ENCODE data around the gene TIGD6.
"Not testable (repeated sequence)": the region's sequence is repeated elsewhere in the genome, so short reads cannot be mapped to it uniquely, and the experiment has no call there.

The TIGD6 gene

DNA sequence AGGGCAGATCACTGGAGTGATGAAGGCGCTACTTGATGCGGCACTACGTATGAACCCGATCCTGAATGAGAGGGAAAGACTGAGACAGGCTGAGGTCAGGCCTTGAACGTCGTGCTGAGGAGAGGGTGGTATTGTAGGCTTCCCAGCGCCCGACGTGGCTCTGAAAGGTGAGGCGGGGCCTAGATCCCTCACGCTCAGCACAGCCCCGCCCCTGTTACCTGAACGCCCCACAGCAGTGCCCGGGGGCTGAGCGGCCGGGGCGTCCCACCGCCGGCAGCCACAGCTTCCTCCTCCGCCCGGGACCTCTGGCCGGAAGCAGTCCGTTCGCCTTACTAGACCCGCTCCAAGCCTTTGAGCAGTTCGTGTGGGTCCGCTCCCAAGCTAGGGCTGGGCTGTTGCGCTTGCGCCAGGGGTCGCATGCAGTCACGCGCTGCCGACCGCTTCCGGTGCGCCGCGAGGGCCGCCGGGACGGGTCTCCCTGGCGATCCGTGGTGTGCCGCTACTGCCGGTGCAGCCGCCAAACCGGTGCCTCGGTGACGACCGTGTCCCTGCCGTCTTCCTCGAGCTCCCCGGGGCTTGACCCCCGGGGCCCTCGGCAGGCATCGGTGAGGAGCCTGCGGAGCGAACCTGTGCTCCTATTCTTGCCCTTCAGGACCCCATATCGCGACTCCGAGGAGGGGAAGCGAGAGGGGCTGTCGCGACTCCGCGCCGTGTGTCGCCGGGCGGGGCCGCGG is at the start of gene TIGD6, which contains the start of gene HMGXB3:
TSS of gene TIGD6 (minus strand) at position 399 of the 734 bp plus-strand sequence. CDS start 4,306 bp downstream, outside the sequence.
TSS of gene HMGXB3 (plus strand) at position 484 of the 734 bp plus-strand sequence. CDS start 4,114 bp downstream, outside the sequence.
- DNase-seq, result peak; percentile 89

DNA sequence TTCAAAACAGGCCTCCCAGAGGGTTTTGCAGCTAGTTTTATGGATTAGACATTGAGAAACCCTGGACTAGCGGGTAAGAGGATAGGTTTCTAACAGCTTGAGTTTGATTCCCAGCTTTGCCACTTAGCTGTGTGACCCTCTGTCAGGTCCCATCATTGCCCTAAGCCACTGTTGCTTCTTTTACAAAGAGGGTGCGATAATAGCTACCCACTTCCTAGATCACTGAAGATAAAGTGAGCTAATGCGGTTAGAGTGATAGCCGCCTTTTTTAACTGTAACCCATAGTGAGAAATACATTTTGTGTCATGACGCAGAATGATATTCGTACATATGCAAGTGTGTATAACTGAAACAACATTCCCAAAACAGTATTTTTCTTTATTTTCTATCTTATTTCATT is 45.6 kb upstream of the TIGD6 start:
- no peak for DNase-seq

DNA sequence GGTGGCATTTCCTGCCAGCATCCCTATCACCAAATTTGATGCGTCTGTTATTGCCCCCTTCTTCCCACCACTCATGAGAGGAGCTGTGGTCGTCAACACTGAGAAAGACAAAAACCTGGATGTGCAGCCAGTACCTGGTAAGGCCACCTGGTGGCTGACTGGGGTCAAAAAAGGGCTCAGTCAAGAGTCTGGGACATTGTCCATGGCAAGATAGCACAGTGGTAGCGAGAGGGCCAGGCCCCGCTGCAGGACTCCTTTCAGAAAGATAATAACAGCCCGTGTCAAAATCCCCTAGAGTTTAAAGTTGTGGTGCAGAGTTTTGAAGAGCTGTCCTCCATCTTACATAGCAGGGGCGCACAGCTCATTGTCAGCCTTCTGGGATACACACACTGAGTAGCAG is 45.1 kb upstream of the TIGD6 start:
- no peak for DNase-seq

DNA sequence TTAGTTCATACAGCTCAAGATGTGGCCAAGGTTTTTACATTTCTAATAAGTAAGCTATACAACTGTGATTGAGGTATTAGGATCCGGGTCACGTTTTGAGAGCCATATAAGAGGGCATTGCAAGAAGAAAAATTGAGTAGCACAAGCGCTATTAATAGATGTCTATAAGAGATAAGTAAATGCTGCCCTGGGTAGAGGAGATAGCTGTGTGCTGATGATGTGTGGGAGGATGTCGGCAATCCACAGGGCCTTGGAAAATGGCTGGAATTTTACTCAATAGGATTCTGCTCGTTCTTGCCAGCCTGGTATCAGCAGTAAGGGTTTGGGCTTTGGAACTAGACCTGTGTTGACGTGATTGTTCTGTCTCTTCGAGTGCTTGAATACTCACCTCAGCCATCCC is 44.3 kb upstream of the TIGD6 start:
- no peak for DNase-seq

DNA sequence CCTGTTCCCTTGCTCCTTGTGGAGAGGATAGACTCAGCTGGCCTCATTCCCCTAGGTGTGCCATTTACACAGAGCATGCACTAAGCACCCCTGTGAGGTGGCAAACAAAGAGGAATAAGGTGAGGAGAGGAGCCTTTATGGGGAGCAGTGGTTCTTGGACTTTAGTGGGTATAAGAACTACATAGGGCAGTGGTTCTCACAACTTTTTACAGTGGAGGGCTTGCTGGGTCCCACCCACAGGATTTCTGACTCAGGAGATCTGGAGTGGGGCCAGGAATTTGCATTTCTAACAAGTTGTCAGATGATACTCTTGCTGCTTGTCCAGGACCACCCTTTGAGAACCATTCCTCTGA is 43.9 kb upstream of the TIGD6 start:
- DNase-seq, result no peak

DNA sequence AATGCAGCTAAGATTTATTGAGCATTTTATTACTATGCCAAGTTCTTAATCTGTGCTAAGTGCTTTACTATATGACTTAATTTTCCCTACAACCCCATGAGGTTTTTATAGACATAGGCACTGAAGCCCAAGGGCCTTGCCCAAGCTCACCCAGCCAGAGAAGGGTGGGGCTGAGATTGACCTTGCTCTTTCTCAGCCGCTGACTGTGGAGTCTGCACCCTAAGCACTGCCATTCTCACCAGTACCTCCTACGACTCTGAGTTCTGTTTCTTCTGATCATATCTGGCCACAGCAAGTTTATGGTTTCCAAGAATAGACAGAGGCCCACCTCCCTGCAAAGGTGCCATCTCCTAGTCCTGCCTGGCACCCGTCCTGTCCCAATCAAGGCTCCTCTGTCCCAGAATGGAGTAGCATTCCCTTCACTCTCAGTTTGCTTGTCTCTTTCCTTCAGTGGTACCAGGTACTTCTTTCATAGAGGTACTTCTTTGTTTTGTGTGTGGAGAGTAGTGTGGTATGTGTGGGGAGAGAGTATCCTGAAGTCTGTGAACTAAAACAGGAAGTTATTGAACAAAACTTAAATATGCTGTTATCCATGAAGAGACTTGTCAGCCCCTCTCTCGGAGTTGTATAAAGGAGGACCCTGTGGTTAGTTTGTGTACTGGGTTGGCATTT is 43.3 kb upstream of the TIGD6 start:
- DNase-seq, result no peak

DNA sequence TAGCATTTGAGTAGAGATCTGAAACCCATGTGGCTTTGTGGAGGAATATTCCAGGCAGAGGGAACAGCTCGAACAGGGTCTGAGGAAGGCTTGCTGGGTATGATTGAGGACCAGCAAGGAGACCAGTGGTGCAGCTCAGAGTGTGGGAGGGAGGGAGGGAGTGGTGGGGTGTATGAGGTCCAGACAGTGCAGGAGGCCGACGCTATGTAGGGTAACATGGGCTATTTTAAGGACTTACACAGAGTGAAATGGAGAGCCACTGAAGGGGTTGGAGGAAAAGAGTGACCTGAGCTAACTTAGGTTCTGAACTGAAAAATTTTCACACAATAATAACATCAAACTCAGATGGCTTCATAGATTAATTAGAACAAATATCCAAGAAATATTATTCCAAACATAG is 42.0 kb upstream of the TIGD6 start:
- DNase-seq, result no peak

DNA sequence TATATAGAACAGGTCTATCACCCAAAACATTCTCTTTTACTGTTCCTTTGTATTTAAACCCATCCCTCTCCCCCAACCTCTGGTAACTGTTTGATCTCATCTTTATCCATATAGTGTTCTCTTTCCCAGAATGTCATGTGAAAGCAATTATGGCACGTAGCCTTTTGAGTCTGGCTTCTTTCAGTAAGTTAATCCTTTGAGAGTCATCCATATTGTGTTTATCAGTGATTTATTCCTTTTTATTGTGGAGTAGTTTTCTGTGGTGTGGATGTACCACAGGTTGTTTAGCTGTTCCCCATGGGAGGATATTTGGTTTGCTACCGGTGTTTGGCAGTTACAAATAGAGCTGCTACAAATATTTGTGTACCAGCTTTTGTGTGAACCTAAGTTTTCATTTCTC is 38.1 kb upstream of the TIGD6 start:
- DNase-seq, result no peak

DNA sequence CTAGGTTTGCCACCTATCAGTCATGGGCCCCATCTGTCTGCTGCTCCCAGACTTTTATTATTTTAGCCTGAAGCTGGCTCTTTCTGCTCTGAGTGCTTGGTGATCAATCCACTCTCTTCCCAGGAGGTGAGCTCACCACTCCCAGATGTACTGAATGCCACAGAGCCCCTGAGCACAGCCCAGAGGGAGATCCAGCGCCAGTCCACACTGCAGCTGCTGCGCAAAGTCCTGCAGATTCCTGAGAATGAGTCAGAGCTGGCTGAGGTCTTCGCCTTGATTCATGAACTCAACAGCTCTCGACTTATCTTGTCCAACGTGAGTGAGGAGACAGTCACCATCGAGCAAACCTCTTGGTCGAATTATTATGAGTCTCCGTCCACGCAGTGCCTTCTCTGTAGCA is 36.1 kb upstream of the TIGD6 start:
- DNase-seq, result no peak

DNA sequence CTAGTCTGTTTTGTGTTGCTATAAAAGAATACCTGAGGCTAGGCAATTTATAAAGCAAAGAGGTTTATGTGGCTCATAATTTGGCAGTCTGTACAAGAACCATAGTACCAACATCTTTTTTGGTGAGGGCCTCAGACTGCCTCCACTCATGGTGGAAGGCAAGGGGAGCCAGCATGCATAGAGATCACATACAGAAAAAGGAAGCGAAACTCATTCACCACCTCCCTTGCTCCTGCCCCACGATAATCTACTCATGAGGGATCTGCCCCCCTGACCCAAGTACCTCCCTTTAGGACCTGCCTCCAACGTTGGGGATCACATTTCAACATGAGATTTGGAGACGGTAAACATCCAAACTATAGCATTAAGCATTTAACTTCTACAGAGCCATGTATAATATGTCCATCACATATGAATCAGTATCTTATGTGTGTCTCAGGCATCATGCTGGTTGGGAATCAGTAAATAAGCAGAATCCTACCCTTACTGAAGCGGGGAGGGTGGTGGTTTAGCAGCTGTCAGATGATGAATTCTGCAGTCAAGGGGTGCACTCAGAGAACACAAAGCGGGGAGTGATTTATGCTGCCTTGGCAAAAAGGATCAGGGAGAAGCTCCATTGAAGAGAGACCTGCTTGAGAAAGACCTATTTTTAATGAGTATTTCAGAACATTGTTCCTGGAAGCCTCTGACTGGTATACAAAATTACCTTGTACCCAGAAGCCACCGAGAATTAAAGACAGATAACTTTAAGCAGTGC is 34.9 kb upstream of the TIGD6 start:
- no peak for DNase-seq

DNA sequence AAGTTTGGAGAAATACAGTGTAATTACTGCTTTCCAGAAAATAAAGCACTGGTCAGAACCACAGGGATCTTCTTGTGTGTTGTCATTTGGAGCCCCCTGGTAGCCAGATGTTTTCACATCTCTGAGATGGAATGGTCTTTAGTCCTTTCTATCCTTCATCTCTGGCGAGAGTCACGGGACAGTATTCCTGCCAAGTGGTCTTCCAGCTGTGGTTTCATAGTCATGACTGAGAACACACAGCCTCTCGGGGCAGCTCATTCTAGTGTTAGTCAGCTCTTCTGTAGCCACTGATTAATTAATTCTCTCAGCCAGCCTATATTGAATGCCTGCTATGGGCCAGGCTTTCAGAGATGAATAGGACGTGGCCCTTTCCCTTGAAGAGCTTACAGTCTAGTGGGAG is 34.2 kb upstream of the TIGD6 start:
- DNase-seq, result no peak

DNA sequence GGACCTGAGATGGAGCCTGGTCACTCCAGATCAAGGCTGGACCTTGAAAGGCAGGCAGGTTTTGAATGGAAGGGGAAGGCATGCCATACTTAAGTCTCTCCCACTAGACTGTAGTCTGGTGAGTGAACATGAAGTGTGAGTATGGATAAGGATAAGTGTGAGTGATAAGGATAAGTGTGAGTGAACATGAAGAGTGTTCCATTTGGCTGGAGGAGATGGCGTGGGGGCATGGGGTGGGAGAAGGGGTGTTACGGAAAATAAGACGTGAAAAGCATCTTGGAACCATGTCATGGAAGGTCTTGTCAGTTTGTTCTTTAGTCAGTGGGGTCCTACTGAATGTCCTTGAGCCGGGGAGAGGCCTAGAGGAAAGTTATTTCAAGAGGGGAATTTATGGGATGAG is 32.9 kb upstream of the TIGD6 start:
- no peak for DNase-seq

DNA sequence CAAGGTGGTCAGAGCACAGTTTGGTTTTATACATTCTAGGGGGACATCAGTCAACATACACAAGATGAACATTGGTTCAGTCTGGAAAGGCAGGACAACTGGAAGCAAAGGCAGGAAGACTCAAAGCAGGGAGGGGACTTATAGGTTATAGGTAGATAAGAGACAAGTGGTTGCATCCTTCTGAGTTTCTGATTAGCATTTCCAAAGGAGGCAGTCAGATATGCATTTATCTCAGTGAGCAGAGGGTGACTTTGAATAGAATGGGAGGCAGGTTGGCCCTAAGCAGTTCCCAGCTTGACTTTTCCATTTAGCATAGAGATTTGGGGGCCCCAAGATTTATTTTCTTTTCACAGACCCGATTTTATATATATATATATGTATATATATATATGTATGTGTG is 27.6 kb upstream of the TIGD6 start:
- DNase-seq, result not testable (repeated sequence)

DNA sequence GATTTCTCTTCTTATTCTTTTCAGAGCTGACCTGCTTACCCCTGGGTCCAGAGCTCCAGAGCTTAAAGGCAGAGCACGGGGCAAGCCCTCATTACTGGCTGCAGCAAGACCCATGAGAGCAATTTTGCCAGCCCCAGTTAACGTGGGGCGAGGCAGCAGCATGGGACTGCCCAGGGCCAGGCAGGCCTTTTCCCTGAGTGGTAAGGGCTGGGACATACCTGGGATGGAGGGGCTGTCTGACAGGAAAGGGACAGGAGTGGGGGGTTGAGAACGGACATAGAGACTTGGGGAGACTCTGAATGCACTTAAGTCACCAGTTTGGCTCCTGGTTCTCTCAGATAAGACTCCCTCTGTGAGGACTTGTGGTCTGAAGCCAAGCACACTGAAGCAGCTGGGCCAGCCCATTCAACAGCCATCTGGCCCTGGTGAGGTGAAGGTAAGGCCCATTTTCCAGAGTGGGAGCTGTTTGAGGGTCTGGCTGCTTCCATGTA is 26.3 kb upstream of the TIGD6 start:
- no peak for DNase-seq

DNA sequence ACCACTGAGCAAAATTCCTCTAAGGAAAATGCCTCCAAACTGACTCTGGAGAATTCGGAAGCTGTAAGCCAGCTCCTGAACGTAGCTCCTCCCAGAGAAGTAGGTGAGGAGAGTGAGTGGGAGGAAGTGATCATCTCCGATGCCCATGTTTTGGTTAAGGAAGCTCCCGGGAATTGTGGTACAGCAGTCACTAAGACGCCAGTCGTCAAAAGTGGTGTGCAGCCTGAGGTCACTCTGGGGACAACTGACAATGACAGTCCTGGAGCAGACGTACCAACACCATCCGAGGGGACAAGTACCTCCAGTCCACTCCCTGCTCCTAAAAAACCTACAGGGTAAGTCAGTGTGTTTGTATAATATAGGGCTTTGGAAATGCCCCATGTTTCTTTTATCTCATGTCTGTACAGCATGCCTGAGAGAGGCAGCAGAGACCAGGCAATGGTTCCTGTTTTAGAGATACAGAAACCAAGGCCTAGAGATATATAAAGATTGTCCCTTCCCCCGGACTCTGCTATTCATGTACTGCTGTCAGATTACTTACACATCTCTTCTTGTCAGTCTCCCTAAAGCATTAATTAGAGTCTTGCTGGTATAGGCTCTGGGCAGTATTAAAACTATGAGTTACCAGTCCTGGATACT is 24.0 kb upstream of the TIGD6 start:
- no peak for DNase-seq

DNA sequence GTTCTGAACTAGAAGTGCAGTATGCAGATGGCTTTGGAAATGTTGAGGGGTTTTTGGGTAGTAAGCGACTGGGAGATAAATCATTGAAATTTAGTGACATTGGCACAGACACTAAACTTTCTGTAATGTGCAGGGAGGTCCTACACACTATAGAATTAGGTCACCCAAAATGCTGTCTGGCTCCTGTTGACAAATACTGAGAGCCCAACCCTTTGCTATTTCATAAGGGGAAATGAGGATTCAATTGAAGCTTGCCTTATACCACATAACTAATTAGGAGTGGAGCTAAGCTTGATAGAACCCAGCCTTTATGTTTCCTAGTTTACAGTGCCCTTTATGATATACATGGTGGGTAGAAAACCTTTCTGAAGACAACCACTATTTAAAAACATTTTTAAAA is 22.7 kb upstream of the TIGD6 start:
- DNase-seq, result no peak

DNA sequence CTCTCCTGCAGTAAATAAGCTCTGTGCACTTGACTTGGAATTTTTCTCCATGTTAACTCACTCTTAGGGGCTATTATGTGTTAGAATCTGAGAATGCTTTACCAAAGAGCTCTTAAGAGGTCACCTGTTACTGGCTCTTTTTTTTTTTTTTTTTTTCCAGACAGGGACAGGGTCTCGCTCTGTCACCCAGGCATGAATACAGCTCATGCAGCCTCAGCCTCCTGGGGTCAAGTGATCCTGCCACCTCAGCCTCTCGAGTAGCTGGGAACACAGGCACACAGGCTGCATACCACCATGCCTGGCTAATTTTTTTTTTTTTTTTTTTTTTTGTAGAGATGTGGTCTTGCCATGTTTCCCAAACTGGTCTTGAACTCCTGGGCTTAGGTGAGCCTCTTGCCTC is 22.2 kb upstream of the TIGD6 start:
- no peak for DNase-seq

DNA sequence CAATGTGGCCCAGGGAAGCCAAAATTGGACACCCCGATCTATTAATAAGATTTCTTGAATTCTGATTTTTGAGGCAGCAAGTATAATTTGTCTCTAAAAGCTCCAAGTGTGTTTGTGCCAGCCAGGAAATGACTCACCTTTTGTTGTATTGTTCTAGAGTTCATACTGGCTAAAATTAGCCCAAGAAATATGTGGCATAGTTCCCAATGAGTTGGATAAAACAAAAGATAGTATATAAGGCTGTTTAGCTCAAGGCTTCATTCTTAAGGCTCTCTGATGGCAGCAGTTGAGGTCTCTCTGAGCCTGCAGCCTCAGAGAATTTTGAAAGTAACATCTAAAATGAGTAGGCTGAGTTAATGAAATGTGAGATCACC is 21.7 kb upstream of the TIGD6 start:
- DNase-seq, result no peak

DNA sequence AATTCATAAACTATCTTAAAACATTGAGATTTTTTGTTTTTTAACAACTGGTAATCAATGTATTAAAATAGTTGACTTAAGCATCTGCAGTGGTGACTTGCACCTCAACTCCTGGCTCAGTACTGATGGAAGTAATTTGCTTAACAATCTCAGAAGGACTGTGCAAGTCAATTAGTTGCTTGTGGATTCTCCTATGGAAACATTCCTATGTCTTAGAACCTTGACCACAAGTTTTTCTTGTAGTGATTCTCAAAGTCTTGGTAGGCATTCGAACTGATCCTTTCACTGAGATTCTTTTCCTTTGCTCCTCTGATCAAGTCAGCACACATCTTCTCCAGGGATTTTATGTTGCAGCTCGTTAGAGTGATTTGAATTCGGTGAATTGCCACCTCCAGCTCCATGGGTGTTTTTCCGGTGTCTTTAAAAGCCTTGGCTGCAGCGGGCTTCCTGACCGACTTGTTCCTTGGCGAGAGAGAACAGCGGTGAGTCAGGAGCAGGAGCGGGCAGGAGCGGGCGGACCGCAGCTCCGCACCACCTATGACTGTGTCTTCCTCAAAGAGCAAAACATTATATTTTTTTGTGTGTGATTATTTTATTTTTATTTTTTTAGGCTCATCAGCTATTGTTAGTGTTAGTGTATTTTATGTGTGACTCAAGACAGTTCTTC is 21.2 kb upstream of the TIGD6 start:
- no peak for DNase-seq

DNA sequence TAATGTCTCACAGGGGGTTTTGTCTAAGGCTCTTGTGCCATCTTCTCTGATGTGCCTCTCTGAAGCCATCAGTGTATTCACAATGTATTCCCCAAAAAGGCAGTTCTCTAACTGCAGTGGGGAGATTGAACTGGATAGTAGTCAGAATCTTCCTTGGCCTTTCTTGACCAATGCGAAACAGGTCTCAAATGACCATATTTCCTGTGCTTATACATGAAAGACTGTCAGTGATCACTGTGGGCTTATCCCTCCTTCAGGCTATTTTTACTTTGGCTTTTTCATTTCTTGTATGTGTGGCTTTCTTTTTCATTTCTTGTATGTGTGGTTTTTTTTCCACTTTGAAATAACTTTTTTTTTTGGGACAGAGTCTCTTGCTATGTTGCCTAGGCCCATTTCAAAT is 19.8 kb upstream of the TIGD6 start:
- no peak for DNase-seq

DNA sequence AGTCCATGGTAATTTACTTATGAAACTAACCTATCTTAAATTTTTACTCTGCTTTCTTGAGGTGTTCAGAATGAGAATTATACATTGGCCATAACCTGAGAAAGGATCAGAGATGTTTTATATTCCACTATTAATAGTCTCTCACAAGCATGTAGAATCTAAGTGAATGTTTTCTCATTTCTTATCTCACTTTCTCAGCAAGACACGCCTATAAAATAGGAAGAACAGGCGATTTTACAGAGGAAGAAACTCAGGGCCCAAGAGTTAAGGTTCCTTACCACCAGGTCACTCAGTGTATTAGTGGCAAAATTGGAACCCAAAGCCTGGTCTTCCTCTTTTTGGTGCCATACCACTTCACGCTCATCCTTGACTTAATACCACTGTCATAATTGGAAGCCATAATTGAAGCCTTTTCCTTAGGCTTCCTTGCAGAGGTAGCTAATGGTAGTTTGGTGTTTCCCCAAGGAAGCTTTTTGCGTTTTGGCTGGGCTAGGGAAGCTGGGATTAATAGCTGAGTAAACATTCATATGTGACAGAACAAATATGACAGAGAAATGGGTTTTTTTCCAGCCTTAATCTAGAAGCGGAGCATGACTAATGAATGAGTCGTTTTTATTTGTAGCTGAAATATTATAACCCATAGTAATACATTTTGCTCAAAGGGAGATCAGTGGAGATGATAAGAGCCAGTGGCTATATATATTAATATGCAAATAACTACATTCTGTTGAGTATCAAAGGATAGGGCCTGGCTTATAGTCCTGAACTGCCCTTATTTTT is 17.0 kb upstream of the TIGD6 start:
- DNase-seq, result no peak

DNA sequence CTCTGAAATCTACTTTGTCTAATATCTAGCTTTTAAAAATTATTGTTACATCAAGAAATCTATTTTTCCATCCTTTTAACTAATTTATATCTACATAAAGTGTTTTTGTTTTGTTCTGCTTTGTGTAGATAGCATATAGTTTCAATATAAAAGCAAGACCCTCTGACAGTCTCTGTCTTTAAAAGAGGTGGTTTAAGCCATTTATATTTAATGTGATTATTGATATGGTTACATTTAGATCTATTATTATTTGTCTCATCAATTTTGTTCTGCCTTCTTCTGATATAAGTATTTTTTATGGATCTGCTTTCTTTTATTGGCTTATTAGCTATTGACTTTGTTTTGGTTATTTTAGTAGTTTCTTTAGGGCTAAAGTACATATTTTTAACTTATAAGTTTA is 16.1 kb upstream of the TIGD6 start:
- DNase-seq, result no peak
